ENCODE data around the gene PHLPP1.

GRCh38 chr18:62767321-62767720, 52.0 kb downstream of the PHLPP1 start:
- TF ChIP-seq FOS (IDR thresholded peaks at IDR 0.05; ENCODE audit: low read depth, low read length) (no peak), MAFK (IDR thresholded peaks at IDR 0.05; ENCODE audit: low read depth, low read length) (no peak), POLR2A (IDR thresholded peaks at IDR 0.05; ENCODE audit: low read depth, low read length) (no peak), MAZ (IDR thresholded peaks at IDR 0.05; ENCODE audit: borderline replicate concordance, low read depth, low read length) (no peak), MXI1 (IDR thresholded peaks at IDR 0.05; ENCODE audit: borderline replicate concordance, low read depth, low read length) (no peak), CEBPB (IDR thresholded peaks at IDR 0.05; ENCODE audit: low read depth, low read length) (no peak), RFX5 (IDR thresholded peaks at IDR 0.05; ENCODE audit: low read depth, low read length) (no peak)
- TF ChIP-seq, protein P1, sequence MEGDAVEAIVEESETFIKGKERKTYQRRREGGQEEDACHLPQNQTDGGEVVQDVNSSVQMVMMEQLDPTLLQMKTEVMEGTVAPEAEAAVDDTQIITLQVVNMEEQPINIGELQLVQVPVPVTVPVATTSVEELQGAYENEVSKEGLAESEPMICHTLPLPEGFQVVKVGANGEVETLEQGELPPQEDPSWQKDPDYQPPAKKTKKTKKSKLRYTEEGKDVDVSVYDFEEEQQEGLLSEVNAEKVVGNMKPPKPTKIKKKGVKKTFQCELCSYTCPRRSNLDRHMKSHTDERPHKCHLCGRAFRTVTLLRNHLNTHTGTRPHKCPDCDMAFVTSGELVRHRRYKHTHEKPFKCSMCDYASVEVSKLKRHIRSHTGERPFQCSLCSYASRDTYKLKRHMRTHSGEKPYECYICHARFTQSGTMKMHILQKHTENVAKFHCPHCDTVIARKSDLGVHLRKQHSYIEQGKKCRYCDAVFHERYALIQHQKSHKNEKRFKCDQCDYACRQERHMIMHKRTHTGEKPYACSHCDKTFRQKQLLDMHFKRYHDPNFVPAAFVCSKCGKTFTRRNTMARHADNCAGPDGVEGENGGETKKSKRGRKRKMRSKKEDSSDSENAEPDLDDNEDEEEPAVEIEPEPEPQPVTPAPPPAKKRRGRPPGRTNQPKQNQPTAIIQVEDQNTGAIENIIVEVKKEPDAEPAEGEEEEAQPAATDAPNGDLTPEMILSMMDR (conservative IDR thresholded peaks at IDR 0.05; ENCODE audit: low read depth, low read length): no peak

Data from IMR-90 (cell line).